NCI-H446 treated with DMSO at 0.1 percent for 48 hours (cell line): ENCODE measurements around the gene ZNF469.

Source experiments
- DNase-seq: peaks from one replicate; lab custom pipeline; 2025; lab: John Stamatoyannopoulos, UW

ZNF469 gene

GRCh38 chr16:88347656-88348376 is 34.9 kb upstream of the ZNF469 start:
- DNase-seq: no peak

DNA sequence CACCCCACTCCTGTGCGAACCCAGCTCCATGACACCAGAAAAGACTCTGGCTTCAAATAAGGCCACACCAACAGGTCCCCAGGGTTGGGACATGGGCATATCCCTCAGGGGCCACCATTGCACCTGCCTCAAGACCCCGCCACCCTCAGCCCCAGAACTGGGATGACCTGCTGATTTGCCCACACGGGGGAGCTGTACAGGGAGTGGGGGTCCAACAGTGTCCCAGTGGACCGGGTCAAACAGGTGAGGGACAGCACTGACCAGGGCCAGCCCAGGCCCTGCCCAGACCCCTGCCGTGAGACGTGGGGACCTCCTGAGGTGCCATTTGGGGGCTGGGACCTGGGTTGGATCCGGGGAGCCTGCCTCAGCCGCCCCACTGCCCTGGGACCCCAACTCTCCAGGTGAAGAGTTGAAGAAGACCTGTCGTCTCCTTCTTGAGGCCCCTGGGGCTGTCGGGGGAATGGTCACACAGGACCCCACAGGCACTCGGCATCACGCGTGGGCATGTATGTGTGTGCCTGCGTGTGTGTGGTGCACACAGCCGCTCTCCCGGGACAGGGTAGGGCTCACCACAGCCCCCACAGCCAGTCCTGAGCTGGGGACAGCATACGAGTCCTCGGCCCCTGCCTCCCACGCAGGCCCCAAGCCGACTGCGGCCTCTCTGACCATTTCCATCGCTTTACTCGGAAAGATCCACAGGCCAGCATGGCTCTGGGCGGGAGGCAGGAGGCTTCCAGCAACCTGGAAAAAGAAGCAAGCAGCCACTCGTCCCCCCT is 34.2 kb upstream of the ZNF469 start:
- no peak for DNase-seq

DNA sequence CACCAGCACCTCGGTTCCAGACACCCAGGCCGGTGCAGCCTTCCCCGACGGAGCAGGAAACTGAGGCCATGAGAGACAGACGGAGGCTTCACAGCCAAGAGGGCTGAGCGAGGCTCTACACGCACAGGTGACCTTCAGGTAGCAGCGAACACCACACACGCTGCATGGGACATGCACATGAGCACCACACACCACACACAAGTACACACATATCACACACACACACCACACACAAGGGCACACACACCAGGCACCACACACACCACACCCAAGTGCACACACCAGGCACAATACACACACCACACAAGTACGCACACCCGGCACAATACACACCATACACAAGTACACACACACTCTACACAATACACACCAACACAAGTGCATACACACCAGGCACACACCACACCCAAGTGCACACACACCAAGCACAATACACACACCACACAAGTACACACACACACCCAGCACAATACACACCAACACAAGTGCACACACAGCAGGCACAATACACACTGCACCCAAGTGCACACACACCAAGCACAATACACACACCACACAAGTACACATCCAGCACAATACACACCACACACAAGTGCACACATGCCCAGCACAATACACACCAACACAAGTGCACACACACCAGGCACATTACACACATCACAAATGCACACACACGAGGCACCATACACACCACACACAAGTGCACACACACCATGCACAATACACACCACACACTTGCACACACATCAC is 33.4 kb upstream of the ZNF469 start:
- no peak for DNase-seq

DNA sequence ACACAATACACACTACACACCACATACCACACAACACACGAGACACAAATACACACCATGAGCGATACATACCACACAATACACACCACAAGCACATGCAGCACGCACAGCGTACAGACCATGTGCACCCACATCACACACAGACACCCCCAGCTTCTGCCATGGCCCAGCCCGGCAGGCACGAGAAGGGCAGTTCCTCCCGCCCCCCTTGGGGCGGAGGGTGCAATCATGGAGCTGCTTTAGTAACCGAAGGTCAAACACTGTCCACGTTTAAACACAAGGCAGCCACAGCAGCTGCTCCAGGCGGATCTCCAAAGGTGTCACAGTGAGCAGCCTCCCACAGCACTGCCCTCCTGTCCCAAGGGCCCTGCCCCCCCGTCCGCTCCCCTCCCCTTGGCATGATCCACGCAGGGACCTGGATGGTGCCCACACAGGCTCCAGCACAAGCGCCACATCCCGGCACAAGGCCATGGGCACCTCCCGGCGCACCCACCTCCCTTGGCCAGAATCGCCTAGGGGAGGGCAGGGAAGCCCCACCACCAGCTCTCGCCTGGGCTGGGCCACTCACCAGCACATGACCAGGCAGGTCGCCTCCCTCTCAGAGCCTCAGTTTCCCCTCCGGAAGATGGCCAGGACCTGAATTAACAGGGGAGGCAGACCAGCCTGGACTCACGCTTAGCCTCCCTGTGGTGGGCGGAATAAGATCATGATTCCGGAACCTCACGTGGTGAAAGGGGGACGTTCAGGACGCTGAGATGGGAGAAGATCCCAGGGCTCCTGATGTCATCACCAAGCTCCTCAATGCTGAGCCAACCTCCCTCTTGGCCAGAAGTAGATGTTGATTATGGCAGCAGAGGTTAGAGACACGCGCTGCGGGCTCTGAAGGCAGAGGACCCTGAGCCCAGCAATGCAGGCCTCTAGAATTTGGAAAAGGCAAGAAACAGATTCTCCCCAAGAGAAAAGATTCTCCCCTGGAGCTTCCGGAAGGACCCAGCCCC is 32.6 kb upstream of the ZNF469 start:
- DNase-seq: no peak

DNA sequence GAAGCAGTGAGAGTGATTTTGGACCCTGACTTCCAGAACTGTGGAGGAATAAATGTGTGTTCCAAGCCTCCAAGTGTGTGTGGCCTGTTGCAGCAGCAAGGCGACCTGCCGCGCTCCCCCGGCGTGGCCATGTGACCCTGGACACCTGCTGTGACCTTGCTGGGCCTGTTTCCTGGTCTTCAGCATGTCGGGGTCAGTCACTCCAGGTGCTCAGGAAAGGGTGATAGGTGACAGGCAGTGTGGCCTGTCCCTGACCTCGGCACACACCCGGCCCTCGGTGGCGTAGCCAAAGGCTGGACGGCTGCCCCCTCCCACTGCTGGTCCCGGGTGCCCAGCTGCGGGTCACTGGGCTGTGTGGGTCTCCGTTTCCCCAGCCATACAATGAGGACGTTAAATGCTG is 31.8 kb upstream of the ZNF469 start:
- no peak for DNase-seq

DNA sequence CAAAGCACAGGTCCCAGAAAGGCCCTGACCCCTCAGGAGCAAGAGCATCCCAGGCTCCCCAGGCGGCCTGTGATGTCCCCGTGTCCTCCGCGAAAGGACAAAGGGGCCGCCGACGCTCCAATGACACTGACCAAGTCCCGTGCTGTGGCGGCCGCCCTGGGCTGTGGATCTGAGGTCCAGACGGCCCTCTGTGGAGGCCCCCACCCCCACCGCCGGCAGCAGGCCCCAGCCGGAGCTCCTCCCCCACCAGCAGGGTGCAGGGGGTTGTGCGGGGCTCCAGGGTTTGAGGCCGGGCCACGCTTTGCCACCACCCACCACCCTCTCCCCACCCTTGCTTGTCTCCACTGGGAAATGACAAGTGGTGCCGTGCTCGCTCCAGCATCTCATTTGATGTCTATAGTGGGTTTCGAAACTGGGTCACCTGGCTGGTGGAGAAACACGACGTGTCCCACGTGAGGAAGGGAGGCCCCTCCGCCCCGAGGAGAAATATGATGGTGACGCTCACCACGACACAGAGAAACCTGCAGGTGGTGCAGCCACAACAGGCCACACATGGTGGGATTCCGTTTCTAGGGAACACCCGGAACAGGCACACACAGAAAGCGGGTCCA is 31.2 kb upstream of the ZNF469 start:
- DNase-seq: no peak

GRCh38 chr16:88352261-88353200 is 30.2 kb upstream of the ZNF469 start:
- DNase-seq: no peak

DNA sequence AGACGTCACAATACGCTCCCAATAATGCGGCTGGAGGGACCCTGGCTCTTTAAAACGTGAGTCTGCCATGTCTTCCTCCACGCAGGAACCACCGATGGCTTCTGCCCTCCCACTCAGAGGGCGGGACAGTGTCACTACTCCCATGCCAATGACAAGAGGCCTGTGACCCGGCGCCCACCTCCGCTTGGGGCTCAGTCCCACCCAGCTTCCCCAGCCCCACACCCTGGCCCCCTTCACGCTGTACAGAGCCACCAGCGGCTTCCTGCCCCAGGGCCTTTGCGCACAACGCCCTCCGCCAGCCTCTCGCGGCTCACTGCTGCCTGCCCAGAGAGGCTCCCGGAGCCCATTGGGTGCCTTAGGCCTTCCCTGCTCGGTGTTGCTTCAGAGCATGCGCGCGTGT is 29.5 kb upstream of the ZNF469 start:
- no peak for DNase-seq

GRCh38 chr16:88353691-88354090 is 29.1 kb upstream of the ZNF469 start:
- no peak for DNase-seq

- DNase-seq: no peak
Observed at GRCh38 chr16:88354229-88355092, 28.3 kb upstream of the ZNF469 start.

GRCh38 chr16:88355093-88355388 is 27.7 kb upstream of the ZNF469 start:
- DNase-seq: no peak

DNA sequence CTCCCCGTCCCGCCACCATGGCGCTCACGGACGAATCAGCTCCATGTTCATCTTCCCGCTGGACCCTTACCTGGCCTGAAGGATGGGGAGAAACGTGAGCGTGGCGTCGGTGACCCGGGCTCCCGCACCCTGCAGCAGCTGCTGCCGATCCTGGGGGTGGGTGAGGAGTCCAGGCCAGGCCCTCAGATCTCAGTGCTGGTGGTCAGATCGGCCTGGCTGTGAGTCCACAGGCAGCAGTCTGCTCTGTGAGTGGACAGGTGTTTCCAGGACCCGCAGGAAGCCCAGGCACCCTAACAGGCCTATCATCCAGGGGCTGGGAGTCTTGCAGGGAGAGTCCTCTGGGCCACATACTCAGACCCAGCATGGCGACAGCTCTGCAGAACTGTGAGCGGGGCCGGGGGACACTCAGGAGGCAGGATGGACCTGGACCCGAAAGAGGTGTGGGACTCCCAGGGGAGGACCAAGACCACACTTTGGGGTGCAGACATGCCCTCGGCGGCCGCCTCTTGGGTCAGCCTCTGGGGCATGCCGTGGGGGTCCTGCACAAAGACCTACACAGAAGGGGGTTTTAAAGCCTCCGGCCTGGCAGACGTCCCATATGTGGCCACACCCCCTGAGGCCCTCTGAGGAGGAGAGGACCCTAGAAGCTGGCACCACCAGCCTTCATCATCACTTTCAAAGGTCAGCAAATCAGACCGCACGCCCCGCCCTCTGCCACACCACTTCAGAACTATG is 27.2 kb upstream of the ZNF469 start:
- DNase-seq: no peak

- DNase-seq: no peak
Observed at GRCh38 chr16:88356124-88356726, 26.5 kb upstream of the ZNF469 start.

GRCh38 chr16:88356727-88357199 is 26.0 kb upstream of the ZNF469 start:
- DNase-seq: no peak

GRCh38 chr16:88357317-88358022 is 25.3 kb upstream of the ZNF469 start:
- DNase-seq: no peak

- DNase-seq: no peak
Observed at GRCh38 chr16:88358023-88358420, 24.7 kb upstream of the ZNF469 start.

- no peak for DNase-seq
Observed at GRCh38 chr16:88359008-88359407, 23.8 kb upstream of the ZNF469 start.
